HG03342 (cell line): ENCODE measurements around the gene FILIP1L.

ENCODE experiments used
- ATAC-seq: cut with Tn5 transposase; IDR thresholded peaks from one replicate; pipeline ENCODE4 v1.9.1; 2021; ENCODE audit warnings: mild to moderate bottlenecking, moderate library complexity; ENCODE audit not compliant: unreplicated experiment

Gene FILIP1L

GRCh38 chr3:99955773-99956562, 158.3 kb downstream of the FILIP1L start:
- ATAC-seq, result no peak

- no peak for ATAC-seq
Observed at GRCh38 chr3:99954914-99955644, 159.2 kb downstream of the FILIP1L start.

GRCh38 chr3:99953596-99953995, 160.7 kb downstream of the FILIP1L start:
- ATAC-seq, result no peak

- no peak for ATAC-seq
Observed at GRCh38 chr3:99952306-99952705, 162.0 kb downstream of the FILIP1L start.

GRCh38 chr3:99951701-99952100, 162.6 kb downstream of the FILIP1L start:
- ATAC-seq, result no peak

- no peak for ATAC-seq
Observed at GRCh38 chr3:99950921-99951320, 163.4 kb downstream of the FILIP1L start.

- no peak for ATAC-seq
Observed at GRCh38 chr3:99949956-99950670, 164.2 kb downstream of the FILIP1L start.

GRCh38 chr3:99948467-99949089, 165.7 kb downstream of the FILIP1L start:
- no peak for ATAC-seq

- no peak for ATAC-seq
Observed at GRCh38 chr3:99947356-99947755, 166.9 kb downstream of the FILIP1L start.

GRCh38 chr3:99945328-99945995, 168.8 kb downstream of the FILIP1L start:
- ATAC-seq, result no peak

GRCh38 chr3:99943931-99944761, 170.2 kb downstream of the FILIP1L start:
- no peak for ATAC-seq

GRCh38 chr3:99941211-99941610, 173.1 kb downstream of the FILIP1L start:
- ATAC-seq, result no peak

- ATAC-seq, result no peak
Observed at GRCh38 chr3:99940350-99940749, 174.0 kb downstream of the FILIP1L start.

- ATAC-seq, result no peak
Observed at GRCh38 chr3:99939876-99940275, 174.4 kb downstream of the FILIP1L start.

GRCh38 chr3:99938270-99938911, 175.9 kb downstream of the FILIP1L start:
- ATAC-seq, result no peak

- no peak for ATAC-seq
Observed at GRCh38 chr3:99934975-99935797, 179.1 kb downstream of the FILIP1L start.

GRCh38 chr3:99933971-99934750, 180.1 kb downstream of the FILIP1L start:
- ATAC-seq, result no peak

- no peak for ATAC-seq
Observed at GRCh38 chr3:99931059-99931458, 183.2 kb downstream of the FILIP1L start.
